ENCODE data around the gene WDR7. TPM values are rescaled to one million over a fixed set of nuclear protein-coding genes. Genes with fewer than 3 reads are reported as not detected.

The WDR7 gene
- total and polyA plus RNA-seq, 5 donors from 2014 or later: 27.8 to 76.4 (median 31.0) TPM

GRCh38 chr18:57035590-57035989 lies 384.4 kb downstream of the WDR7 start:
- H3K4me3 ChIP-seq (ENCODE audit: low read depth, low read length): no peak overlapping the region
- H3K27me3 Mint-ChIP-seq: peaks cover 6% of the 10 kb centered on the region
- H3K9me3 ChIP-seq (ENCODE audit: control insufficient read depth in 2 of 2, low read length in 2 of 2): no peaks in the 10 kb centered on the region
- no peak overlapping the region for H3K27ac Mint-ChIP-seq
- H3K4me3 Mint-ChIP-seq: peak overlapping the region in 1 of 4 donors; percentile 42
- no peaks in the 10 kb centered on the region for H3K36me3 ChIP-seq (ENCODE audit: control insufficient read depth, insufficient read depth, low read length)
- peaks cover 0 to 3% (median 0%) of the 10 kb centered on the region in 7 donors for H3K9me3 Mint-ChIP-seq
- no peak overlapping the region for H3K27ac ChIP-seq (ENCODE audit: insufficient read depth, low read length, poor library complexity, severe bottlenecking)
- peaks cover 0 to 4% (median 1%) of the 10 kb centered on the region in 4 donors for H3K4me1 Mint-ChIP-seq
- peaks cover 3% of the 10 kb centered on the region for H3K27me3 ChIP-seq (ENCODE audit: control insufficient read depth, insufficient read depth, low read length)
- peaks cover 11% of the 10 kb centered on the region for H3K36me3 Mint-ChIP-seq
- ATAC-seq (ENCODE audit: low read depth in 2 of 2): no peak
- H3K4me1 ChIP-seq (ENCODE audit: control insufficient read depth, insufficient read depth, low read length, poor library complexity, severe bottlenecking): no peaks in the 10 kb centered on the region
- DNase-seq: no peak

- Histone ChIP-seq H3K27me3 (ENCODE audit: control insufficient read depth, insufficient read depth, low read length) (peaks cover 3% of the 10 kb centered on the region), H3K27ac (ENCODE audit: insufficient read depth, low read length, poor library complexity, severe bottlenecking) (no peak overlapping the region), H3K4me1 (ENCODE audit: control insufficient read depth, insufficient read depth, low read length, poor library complexity, severe bottlenecking) (no peaks in the 10 kb centered on the region), H3K9me3 (ENCODE audit: control insufficient read depth in 2 of 2, low read length in 2 of 2) (no peaks in the 10 kb centered on the region), H3K36me3 (ENCODE audit: control insufficient read depth, insufficient read depth, low read length) (no peaks in the 10 kb centered on the region), H3K4me3 (ENCODE audit: low read depth, low read length) (no peak overlapping the region)
- peaks cover 0 to 3% (median 0%) of the 10 kb centered on the region in 7 donors for H3K9me3 Mint-ChIP-seq
- H3K27me3 Mint-ChIP-seq: peaks cover 10% of the 10 kb centered on the region
- ATAC-seq (ENCODE audit: low read depth in 2 of 2) (no peak), DNase-seq (no peak)
- no peak overlapping the region for H3K27ac Mint-ChIP-seq
- peaks cover 0 to 4% (median 0%) of the 10 kb centered on the region in 4 donors for H3K4me1 Mint-ChIP-seq
- H3K36me3 Mint-ChIP-seq: peaks cover 6% of the 10 kb centered on the region
- H3K4me3 Mint-ChIP-seq: no peak overlapping the region
These were observed 387.2 kb downstream of the WDR7 start for GRCh38 chr18:57038395-57038794.

GRCh38 chr18:57040175-57040574 lies 389.0 kb downstream of the WDR7 start:
- Histone ChIP-seq H3K4me1 (ENCODE audit: control insufficient read depth, insufficient read depth, low read length, poor library complexity, severe bottlenecking) (no peaks in the 10 kb centered on the region), H3K9me3 (ENCODE audit: control insufficient read depth in 2 of 2, low read length in 2 of 2) (no peaks in the 10 kb centered on the region), H3K27me3 (ENCODE audit: control insufficient read depth, insufficient read depth, low read length) (peaks cover 3% of the 10 kb centered on the region), H3K36me3 (ENCODE audit: control insufficient read depth, insufficient read depth, low read length) (no peaks in the 10 kb centered on the region), H3K27ac (ENCODE audit: insufficient read depth, low read length, poor library complexity, severe bottlenecking) (no peak overlapping the region), H3K4me3 (ENCODE audit: low read depth, low read length) (no peak overlapping the region)
- H3K9me3 Mint-ChIP-seq: peaks cover 0 to 3% (median 0%) of the 10 kb centered on the region in 7 donors
- H3K4me1 Mint-ChIP-seq: peaks cover 0 to 4% (median 0%) of the 10 kb centered on the region in 4 donors
- H3K27ac Mint-ChIP-seq: no peak overlapping the region
- H3K4me3 Mint-ChIP-seq: no peak overlapping the region
- peaks cover 6% of the 10 kb centered on the region for H3K36me3 Mint-ChIP-seq
- peaks cover 16% of the 10 kb centered on the region for H3K27me3 Mint-ChIP-seq
- ATAC-seq (ENCODE audit: low read depth in 2 of 2): no peak
- no peak for DNase-seq

- Mint-ChIP-seq H3K27ac (no peak overlapping the region), H3K4me1 (no peaks in the 10 kb centered on the region), H3K36me3 (no peaks in the 10 kb centered on the region), H3K9me3 (peaks cover 0 to 3% (median 2%) of the 10 kb centered on the region in 7 donors), H3K27me3 (peaks cover 21% of the 10 kb centered on the region), H3K4me3 (no peak overlapping the region)
- H3K4me1 ChIP-seq (ENCODE audit: control insufficient read depth, insufficient read depth, low read length, poor library complexity, severe bottlenecking): no peaks in the 10 kb centered on the region
- no peaks in the 10 kb centered on the region for H3K36me3 ChIP-seq (ENCODE audit: control insufficient read depth, insufficient read depth, low read length)
- no peaks in the 10 kb centered on the region for H3K9me3 ChIP-seq (ENCODE audit: control insufficient read depth in 2 of 2, low read length in 2 of 2)
- no peak overlapping the region for H3K27ac ChIP-seq (ENCODE audit: insufficient read depth, low read length, poor library complexity, severe bottlenecking)
- peaks cover 3% of the 10 kb centered on the region for H3K27me3 ChIP-seq (ENCODE audit: control insufficient read depth, insufficient read depth, low read length)
- no peak overlapping the region for H3K4me3 ChIP-seq (ENCODE audit: low read depth, low read length)
- no peak for DNase-seq
- ATAC-seq (ENCODE audit: low read depth in 2 of 2): no peak
These were observed 392.1 kb downstream of the WDR7 start for GRCh38 chr18:57043241-57043640.

- Histone ChIP-seq H3K9me3 (ENCODE audit: control insufficient read depth in 2 of 2, low read length in 2 of 2) (no peaks in the 10 kb centered on the region), H3K27me3 (ENCODE audit: control insufficient read depth, insufficient read depth, low read length) (no peaks in the 10 kb centered on the region), H3K36me3 (ENCODE audit: control insufficient read depth, insufficient read depth, low read length) (no peaks in the 10 kb centered on the region), H3K4me3 (ENCODE audit: low read depth, low read length) (no peak overlapping the region), H3K4me1 (ENCODE audit: control insufficient read depth, insufficient read depth, low read length, poor library complexity, severe bottlenecking) (no peaks in the 10 kb centered on the region), H3K27ac (ENCODE audit: insufficient read depth, low read length, poor library complexity, severe bottlenecking) (no peak overlapping the region)
- Mint-ChIP-seq H3K27me3 (peaks cover 12% of the 10 kb centered on the region), H3K27ac (no peak overlapping the region), H3K4me1 (no peaks in the 10 kb centered on the region), H3K4me3 (no peak overlapping the region), H3K36me3 (no peaks in the 10 kb centered on the region), H3K9me3 (peaks cover 0 to 3% (median 0%) of the 10 kb centered on the region in 7 donors)
- DNase-seq (no peak), ATAC-seq (ENCODE audit: low read depth in 2 of 2) (no peak)
These were observed 397.2 kb downstream of the WDR7 start for GRCh38 chr18:57048351-57048750.

- no peaks in the 10 kb centered on the region for H3K4me1 Mint-ChIP-seq
- H3K4me3 ChIP-seq (ENCODE audit: low read depth, low read length): no peak overlapping the region
- no peaks in the 10 kb centered on the region for H3K4me1 ChIP-seq (ENCODE audit: control insufficient read depth, insufficient read depth, low read length, poor library complexity, severe bottlenecking)
- H3K36me3 Mint-ChIP-seq: no peaks in the 10 kb centered on the region
- peaks cover 11% of the 10 kb centered on the region for H3K27me3 Mint-ChIP-seq
- H3K36me3 ChIP-seq (ENCODE audit: control insufficient read depth, insufficient read depth, low read length): no peaks in the 10 kb centered on the region
- H3K27ac ChIP-seq (ENCODE audit: insufficient read depth, low read length, poor library complexity, severe bottlenecking): no peak overlapping the region
- H3K27ac Mint-ChIP-seq: no peak overlapping the region
- no peak for DNase-seq
- no peak overlapping the region for H3K4me3 Mint-ChIP-seq
- H3K9me3 ChIP-seq (ENCODE audit: control insufficient read depth in 2 of 2, low read length in 2 of 2): no peaks in the 10 kb centered on the region
- H3K27me3 ChIP-seq (ENCODE audit: control insufficient read depth, insufficient read depth, low read length): no peaks in the 10 kb centered on the region
- H3K9me3 Mint-ChIP-seq: peaks cover 0 to 3% (median 0%) of the 10 kb centered on the region in 7 donors
- no peak for ATAC-seq (ENCODE audit: low read depth in 2 of 2)
These were observed 397.7 kb downstream of the WDR7 start for GRCh38 chr18:57048859-57049258.

- no peak overlapping the region for H3K27ac Mint-ChIP-seq
- no peak for ATAC-seq (ENCODE audit: low read depth in 2 of 2)
- no peaks in the 10 kb centered on the region for H3K36me3 Mint-ChIP-seq
- no peaks in the 10 kb centered on the region for H3K4me1 ChIP-seq (ENCODE audit: control insufficient read depth, insufficient read depth, low read length, poor library complexity, severe bottlenecking)
- no peaks in the 10 kb centered on the region for H3K27me3 ChIP-seq (ENCODE audit: control insufficient read depth, insufficient read depth, low read length)
- H3K4me3 Mint-ChIP-seq: no peak overlapping the region
- H3K4me1 Mint-ChIP-seq: no peaks in the 10 kb centered on the region
- H3K27me3 Mint-ChIP-seq: peaks cover 5% of the 10 kb centered on the region
- no peaks in the 10 kb centered on the region for H3K36me3 ChIP-seq (ENCODE audit: control insufficient read depth, insufficient read depth, low read length)
- no peak overlapping the region for H3K27ac ChIP-seq (ENCODE audit: insufficient read depth, low read length, poor library complexity, severe bottlenecking)
- H3K9me3 ChIP-seq (ENCODE audit: control insufficient read depth in 2 of 2, low read length in 2 of 2): no peaks in the 10 kb centered on the region
- no peak for DNase-seq
- H3K4me3 ChIP-seq (ENCODE audit: low read depth, low read length): no peak overlapping the region
- peaks cover 0 to 13% (median 3%) of the 10 kb centered on the region in 7 donors for H3K9me3 Mint-ChIP-seq
These were observed 399.3 kb downstream of the WDR7 start for GRCh38 chr18:57050310-57050949.

GRCh38 chr18:57051021-57051656 lies 400.0 kb downstream of the WDR7 start:
- Histone ChIP-seq H3K4me1 (ENCODE audit: control insufficient read depth, insufficient read depth, low read length, poor library complexity, severe bottlenecking) (no peaks in the 10 kb centered on the region), H3K27me3 (ENCODE audit: control insufficient read depth, insufficient read depth, low read length) (no peaks in the 10 kb centered on the region), H3K4me3 (ENCODE audit: low read depth, low read length) (no peak overlapping the region), H3K36me3 (ENCODE audit: control insufficient read depth, insufficient read depth, low read length) (no peaks in the 10 kb centered on the region), H3K9me3 (ENCODE audit: control insufficient read depth in 2 of 2, low read length in 2 of 2) (no peaks in the 10 kb centered on the region), H3K27ac (ENCODE audit: insufficient read depth, low read length, poor library complexity, severe bottlenecking) (no peak overlapping the region)
- ATAC-seq (ENCODE audit: low read depth in 2 of 2) (no peak), DNase-seq (no peak)
- Mint-ChIP-seq H3K4me3 (no peak overlapping the region), H3K9me3 (peaks cover 0 to 19% (median 3%) of the 10 kb centered on the region in 7 donors), H3K27ac (no peak overlapping the region), H3K27me3 (peaks cover 2% of the 10 kb centered on the region), H3K36me3 (no peaks in the 10 kb centered on the region), H3K4me1 (no peaks in the 10 kb centered on the region)

Data from CD4-positive, CD25-positive, alpha-beta regulatory T cell (primary cell).